ENCODE results near the gene LSM7. TPM values are rescaled to one million over a fixed set of nuclear protein-coding genes. Genes with fewer than 3 reads are reported as not detected.

The LSM7 gene
- total RNA-seq, 2 donors from 2014 or later, result 99.0 to 185 TPM

DNA sequence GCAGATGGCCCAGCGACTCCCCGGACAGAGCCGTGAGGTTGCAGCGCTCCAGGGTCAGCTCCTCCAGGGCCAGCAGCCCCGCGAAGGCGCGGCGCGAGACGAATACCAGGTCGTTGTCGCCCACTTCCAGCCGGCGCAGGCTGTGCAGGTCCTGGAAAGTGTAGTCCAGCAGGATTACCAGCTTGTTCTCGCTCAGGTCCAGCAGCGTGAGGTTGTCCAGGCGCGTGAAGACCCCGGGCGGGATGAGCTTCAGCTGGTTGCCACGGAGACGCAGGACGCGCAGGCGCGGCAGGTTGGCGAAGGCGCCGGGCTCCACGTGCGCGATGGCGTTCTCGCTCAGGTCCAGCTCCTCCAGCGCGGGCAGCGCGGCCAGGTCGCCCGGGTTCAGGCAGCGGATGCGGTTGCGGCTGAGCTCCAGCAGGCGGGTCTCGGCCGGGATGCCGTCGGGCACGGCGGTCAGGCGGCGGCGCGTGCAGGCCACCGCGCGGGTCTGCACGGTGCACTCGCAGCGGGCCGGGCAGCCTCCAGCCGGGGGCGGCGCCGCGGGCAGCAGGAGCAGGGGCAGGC, 37.1 kb downstream of the LSM7 start:
- Histone ChIP-seq H3K9me3 (no peaks in the 10 kb centered on the region), H3K4me1 (peaks cover 11% of the 10 kb centered on the region), H3K36me3 (no peaks in the 10 kb centered on the region), H3K9ac (ENCODE audit: low read depth in 2 of 2, low read length in 2 of 2) (peak overlapping the region in 1 of 2 donors; percentile 12), H3K27ac (no peak overlapping the region), H3K4me3 (peak overlapping the region; percentile 25), H3K27me3 (peaks cover 34% of the 10 kb centered on the region)
- no peak for DNase-seq
- intact Hi-C loops (cut with DNase I), result no loop called here
- TF ChIP-seq, protein P1, sequence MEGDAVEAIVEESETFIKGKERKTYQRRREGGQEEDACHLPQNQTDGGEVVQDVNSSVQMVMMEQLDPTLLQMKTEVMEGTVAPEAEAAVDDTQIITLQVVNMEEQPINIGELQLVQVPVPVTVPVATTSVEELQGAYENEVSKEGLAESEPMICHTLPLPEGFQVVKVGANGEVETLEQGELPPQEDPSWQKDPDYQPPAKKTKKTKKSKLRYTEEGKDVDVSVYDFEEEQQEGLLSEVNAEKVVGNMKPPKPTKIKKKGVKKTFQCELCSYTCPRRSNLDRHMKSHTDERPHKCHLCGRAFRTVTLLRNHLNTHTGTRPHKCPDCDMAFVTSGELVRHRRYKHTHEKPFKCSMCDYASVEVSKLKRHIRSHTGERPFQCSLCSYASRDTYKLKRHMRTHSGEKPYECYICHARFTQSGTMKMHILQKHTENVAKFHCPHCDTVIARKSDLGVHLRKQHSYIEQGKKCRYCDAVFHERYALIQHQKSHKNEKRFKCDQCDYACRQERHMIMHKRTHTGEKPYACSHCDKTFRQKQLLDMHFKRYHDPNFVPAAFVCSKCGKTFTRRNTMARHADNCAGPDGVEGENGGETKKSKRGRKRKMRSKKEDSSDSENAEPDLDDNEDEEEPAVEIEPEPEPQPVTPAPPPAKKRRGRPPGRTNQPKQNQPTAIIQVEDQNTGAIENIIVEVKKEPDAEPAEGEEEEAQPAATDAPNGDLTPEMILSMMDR (IDR thresholded peaks at IDR 0.05), result no peak

DNA sequence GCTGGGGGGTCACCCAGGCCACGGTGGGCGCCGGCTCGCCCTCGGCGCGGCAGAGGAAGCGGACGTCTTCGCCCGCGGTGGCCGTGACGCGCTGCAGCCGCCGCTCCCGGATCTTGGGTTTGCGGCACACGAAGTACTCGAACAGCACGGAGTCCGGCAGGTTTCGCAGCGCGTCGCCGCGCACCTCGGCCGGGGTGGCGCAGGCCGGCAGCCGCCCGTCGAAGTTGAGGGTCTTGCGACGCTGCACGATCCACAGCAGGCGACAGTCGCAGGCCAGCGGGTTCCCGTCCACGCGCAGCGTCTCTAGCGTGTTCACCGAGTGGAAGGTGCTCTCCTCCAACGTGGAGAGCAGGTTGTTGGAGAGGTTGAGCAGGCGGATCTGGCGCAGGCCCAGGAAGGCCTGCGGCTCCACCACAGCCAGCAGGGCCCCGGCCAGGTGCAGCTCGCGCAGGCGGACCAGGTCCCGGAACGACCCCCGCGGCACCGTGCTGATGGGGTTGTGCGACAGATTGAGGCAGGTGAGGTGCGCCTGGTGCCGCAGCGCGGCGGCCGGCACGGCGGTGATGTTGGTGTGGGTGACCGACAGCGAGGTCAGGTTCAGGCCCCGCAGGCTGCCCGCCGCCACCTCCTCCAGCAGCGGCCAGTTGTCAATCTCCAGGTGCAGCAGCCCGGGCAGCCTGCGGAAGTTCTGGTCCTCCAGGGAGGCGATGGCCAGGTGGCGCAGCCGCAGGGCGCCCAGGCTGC, 37.8 kb downstream of the LSM7 start:
- Histone ChIP-seq H3K9ac (ENCODE audit: low read depth in 2 of 2, low read length in 2 of 2) (peak overlapping the region in 1 of 2 donors; percentile 60), H3K27ac (peak overlapping the region; percentile 22), H3K27me3 (peaks cover 34% of the 10 kb centered on the region), H3K4me1 (peaks cover 11% of the 10 kb centered on the region), H3K9me3 (no peaks in the 10 kb centered on the region), H3K36me3 (no peaks in the 10 kb centered on the region), H3K4me3 (peak overlapping the region; percentile 25)
- intact Hi-C loops (cut with DNase I), result no loop called here
- peak; percentile 17 for DNase-seq
- TF ChIP-seq, protein P1 (IDR thresholded peaks at IDR 0.05), result no peak

DNA sequence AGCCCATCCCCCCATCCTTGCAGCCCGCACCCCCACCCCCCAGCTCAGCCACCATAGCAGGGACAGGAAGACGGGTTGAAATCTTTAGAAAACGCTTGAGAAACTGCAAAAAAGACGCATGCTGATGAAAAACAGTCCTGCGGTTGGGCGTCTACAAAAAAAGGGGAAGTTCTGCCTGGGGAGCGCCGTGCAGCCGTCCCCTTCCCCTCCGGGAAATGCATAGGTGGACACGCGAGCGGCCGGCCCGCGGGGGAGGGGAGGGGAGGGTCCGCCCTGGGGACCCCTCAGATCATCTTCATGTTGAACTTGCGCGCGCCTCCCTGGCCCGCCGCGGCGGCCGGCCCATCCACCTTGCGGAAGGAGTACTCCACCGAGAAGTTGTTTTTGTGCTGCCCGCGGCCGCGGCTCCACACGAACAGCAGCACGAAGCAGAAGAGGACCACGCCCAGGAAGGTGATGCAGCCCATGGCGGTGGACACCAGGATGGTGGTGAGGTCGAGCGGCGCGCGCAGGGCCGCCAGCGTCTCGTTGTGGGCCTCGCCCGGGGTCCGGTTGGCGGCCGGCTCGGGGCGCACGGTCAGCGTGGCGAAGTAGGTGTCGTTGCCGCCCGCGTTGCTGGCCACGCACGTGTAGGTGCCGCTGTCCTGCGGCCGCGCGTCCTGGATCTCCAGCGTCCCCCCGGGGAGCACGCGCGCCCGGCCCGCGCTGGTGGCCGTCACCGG, 38.5 kb downstream of the LSM7 start:
- H3K9me3 ChIP-seq, result no peaks in the 10 kb centered on the region
- H3K4me1 ChIP-seq, result peaks cover 11% of the 10 kb centered on the region
- intact Hi-C loops (cut with DNase I), result no loop called here
- DNase-seq, result peak; percentile 25
- peak overlapping the region; percentile 22 for H3K27ac ChIP-seq
- peak overlapping the region; percentile 34 to 60 for H3K9ac ChIP-seq (ENCODE audit: low read depth in 2 of 2, low read length in 2 of 2)
- H3K36me3 ChIP-seq, result no peaks in the 10 kb centered on the region
- H3K27me3 ChIP-seq, result peaks cover 34% of the 10 kb centered on the region
- TF ChIP-seq, protein P1 (IDR thresholded peaks at IDR 0.05), result no peak
- peak overlapping the region; percentile 25 for H3K4me3 ChIP-seq

DNA sequence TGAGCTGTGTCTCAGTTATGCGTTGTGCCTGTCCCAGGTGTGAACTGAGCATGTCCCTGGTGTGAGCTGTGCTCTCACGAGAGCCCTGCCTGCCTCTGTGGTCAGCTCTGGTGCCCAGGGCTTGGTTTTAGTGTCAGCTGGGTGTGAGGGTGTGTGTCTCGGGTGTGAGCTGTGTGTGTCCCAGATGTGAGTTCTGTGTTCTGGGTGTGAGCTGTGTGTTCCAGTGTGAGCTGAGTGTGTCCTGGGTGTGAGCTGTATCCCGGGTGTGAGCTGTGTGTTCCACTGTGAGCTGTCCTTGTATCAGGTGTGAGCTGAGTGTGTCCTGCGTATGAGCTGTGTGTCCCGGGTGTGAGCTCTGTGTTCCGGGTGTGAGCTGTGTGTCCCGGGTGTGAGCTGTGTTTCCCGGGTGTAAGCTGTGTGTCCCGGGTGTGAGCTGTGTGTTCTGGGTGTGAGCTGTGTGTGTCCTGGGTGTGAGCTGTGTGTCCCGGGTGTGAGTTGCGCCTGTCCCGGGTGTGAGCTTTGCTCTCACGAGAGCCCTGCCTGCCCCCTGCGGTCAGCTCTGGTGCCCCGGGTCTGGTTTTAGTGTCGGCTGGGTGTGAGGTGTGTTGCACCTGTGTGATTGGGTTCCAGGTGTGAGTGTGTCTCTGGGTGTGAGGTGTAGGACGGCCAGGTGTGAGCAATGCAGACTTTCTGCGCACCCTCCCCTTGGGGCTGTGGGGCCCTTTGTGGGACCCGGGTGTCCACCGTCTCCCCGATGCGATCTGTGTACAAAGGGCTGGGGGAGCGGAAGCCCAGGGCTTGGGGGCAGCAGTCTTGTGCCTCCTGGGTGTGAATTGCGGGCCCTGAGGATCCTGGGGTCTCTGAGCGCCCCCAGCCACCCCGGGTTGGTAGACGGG, 39.3 kb downstream of the LSM7 start:
- no peak for DNase-seq
- Histone ChIP-seq H3K36me3 (no peaks in the 10 kb centered on the region), H3K9me3 (no peaks in the 10 kb centered on the region), H3K27ac (peak overlapping the region; percentile 22), H3K9ac (ENCODE audit: low read depth in 2 of 2, low read length in 2 of 2) (peak overlapping the region in 1 of 2 donors; percentile 34), H3K4me3 (no peak overlapping the region), H3K4me1 (peaks cover 11% of the 10 kb centered on the region), H3K27me3 (peaks cover 34% of the 10 kb centered on the region)
- TF ChIP-seq, protein P1 (IDR thresholded peaks at IDR 0.05), result no peak
- intact Hi-C loops (cut with DNase I), result no loop called here

DNA sequence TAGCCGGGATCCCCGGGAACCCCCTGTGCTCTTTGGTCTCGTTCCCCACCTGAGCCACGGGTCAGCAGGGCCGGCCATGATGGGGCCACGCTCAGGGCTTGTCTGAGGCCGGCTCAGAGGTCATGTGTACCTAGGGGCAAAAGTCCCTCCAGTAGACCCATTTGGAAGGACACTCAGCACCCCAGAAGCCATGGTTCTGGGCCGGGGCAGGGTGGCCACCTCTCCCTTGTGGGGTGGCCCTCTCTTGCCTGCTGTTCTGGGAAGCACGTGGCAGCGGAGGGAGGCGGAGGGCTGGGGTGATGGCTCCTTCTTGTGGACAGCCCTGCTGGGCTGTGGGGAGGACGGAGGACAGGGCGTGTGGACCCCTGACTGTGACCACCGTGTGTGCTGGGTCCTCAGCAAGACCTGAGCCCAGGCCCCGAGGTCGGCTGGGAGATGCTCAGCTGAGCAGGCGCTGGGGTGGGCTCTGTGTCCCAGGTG, 40.0 kb downstream of the LSM7 start:
- Histone ChIP-seq H3K4me3 (no peak overlapping the region), H3K27me3 (peaks cover 34% of the 10 kb centered on the region), H3K9me3 (no peaks in the 10 kb centered on the region), H3K27ac (no peak overlapping the region), H3K9ac (ENCODE audit: low read depth in 2 of 2, low read length in 2 of 2) (no peak overlapping the region), H3K36me3 (no peaks in the 10 kb centered on the region), H3K4me1 (peaks cover 11% of the 10 kb centered on the region)
- intact Hi-C loops (cut with DNase I), result no loop called here
- TF ChIP-seq, protein P1 (IDR thresholded peaks at IDR 0.05), result no peak
- no peak for DNase-seq

Data from colonic mucosa (tissue), 4 donors.